ENCODE results near the gene CFAP126. TPM values are rescaled to one million over a fixed set of nuclear protein-coding genes. Genes with fewer than 3 reads are reported as not detected.
A peak's percentile ranks its signal among the peaks of the same experiment; 100 is the strongest.

CFAP126 gene
- total and polyA plus RNA-seq, 11 donors: not detected

- WGBS, 4 donors: 94 to 98% (median 97%) methylated on average over 3 of the region's 3 CpGs
These were observed 21.0 kb upstream of the CFAP126 start for GRCh38 chr1:161388639-161389038.

GRCh38 chr1:161382214-161383019 lies 14.7 kb upstream of the CFAP126 start:
- no peaks in the 10 kb centered on the region for H3K9me3 ChIP-seq
- no peak overlapping the region for H3K4me3 ChIP-seq
- intact Hi-C loops (cut with DNase I): loop anchor here in 9 of 10 donors (1.0 to 10.0 kb wide), 10 partner anchors 65 to 190 kb away; partner anchors contain the start of genes TOMM40L (in 7 of the 9), ADAMTS4 (in 1 of the 9), NDUFS2 (in 1 of the 9) and SDHC (in 1 of the 9)
- H3K27me3 ChIP-seq: no peaks in the 10 kb centered on the region
- ATAC-seq: peak; percentile 62 to 88 (median 76)
- H3K4me1 ChIP-seq: peaks cover 0 to 34% (median 0%) of the 10 kb centered on the region in 12 donors
- peak overlapping the region in 3 of 12 donors; percentile 56 to 73 (median 70) for H3K27ac ChIP-seq
- peak; percentile 51 to 83 (median 66) for TF ChIP-seq CTCF (IDR thresholded peaks at IDR 0.05)
- no peak for TF ChIP-seq POLR2A (IDR thresholded peaks at IDR 0.05)
- no peak for DNase-seq
- no peaks in the 10 kb centered on the region for H3K36me3 ChIP-seq
- 23 to 39% (median 32%) methylated on average over 4 of the region's 4 CpGs for WGBS, 4 donors

More at GRCh38 chr1:161388639-161389038, 21.0 kb upstream of the CFAP126 start:
- no peaks in the 10 kb centered on the region for H3K9me3 ChIP-seq
- ATAC-seq (no peak), DNase-seq (no peak)
- H3K4me3 ChIP-seq: no peak overlapping the region
- intact Hi-C loops (cut with DNase I): loop anchor here in 4 of 10 donors (5.0 to 10.0 kb wide), 4 partner anchors 74 to 201 kb away; partner anchors contain the start of genes ADAMTS4 (in 1 of the 4), SDHC (in 1 of the 4) and TOMM40L (in 1 of the 4)
- H3K4me1 ChIP-seq: peaks cover 0 to 41% (median 7%) of the 10 kb centered on the region in 12 donors
- no peaks in the 10 kb centered on the region for H3K36me3 ChIP-seq
- TF ChIP-seq POLR2A (IDR thresholded peaks at IDR 0.05) (no peak), CTCF (IDR thresholded peaks at IDR 0.05) (no peak)
- no peaks in the 10 kb centered on the region for H3K27me3 ChIP-seq
- H3K27ac ChIP-seq: peak overlapping the region in 5 of 12 donors; percentile 86 to 97 (median 94)

GRCh38 chr1:161381707-161382106 lies 14.0 kb upstream of the CFAP126 start:
- DNase-seq: no peak
- no peaks in the 10 kb centered on the region for H3K9me3 ChIP-seq
- H3K4me3 ChIP-seq: no peak overlapping the region
- H3K36me3 ChIP-seq: no peaks in the 10 kb centered on the region
- intact Hi-C loops (cut with DNase I): loop anchor here in 9 of 10 donors (1.0 to 10.0 kb wide), 10 partner anchors 64 to 189 kb away; partner anchors contain the start of genes TOMM40L (in 7 of the 9), ADAMTS4 (in 1 of the 9), NDUFS2 (in 1 of the 9) and SDHC (in 1 of the 9)
- TF ChIP-seq CTCF (IDR thresholded peaks at IDR 0.05) (no peak), POLR2A (IDR thresholded peaks at IDR 0.05) (no peak)
- no peaks in the 10 kb centered on the region for H3K27me3 ChIP-seq
- 60 to 69% (median 64%) methylated on average over 6 of the region's 6 CpGs for WGBS, 4 donors
- no peak for ATAC-seq
- peaks cover 0 to 27% (median 0%) of the 10 kb centered on the region in 12 donors for H3K4me1 ChIP-seq
- peak overlapping the region in 3 of 12 donors; percentile 70 to 73 (median 71) for H3K27ac ChIP-seq

GRCh38 chr1:161379071-161379470 lies 11.4 kb upstream of the CFAP126 start:
- H3K4me3 ChIP-seq: peak overlapping the region in 6 of 12 donors; percentile 6 to 55 (median 18)

More at GRCh38 chr1:161379071-161379470, 11.4 kb upstream of the CFAP126 start:
- peak in 4 of 5 donors; percentile 19 to 86 (median 56) for DNase-seq
- WGBS, 4 donors: 63 to 79% (median 71%) methylated on average over 18 of the region's 18 CpGs
- H3K27ac ChIP-seq: peak overlapping the region in 1 of 12 donors; percentile 50
- intact Hi-C loops (cut with DNase I): loop anchor here in 2 of 10 donors (5.0 to 10.0 kb wide), 2 partner anchors 54 to 72 kb away; partner anchors contain the start of gene MPZ (in 1 of the 2)
- peak in 1 of 4 donors; percentile 89 for ATAC-seq
- H3K27me3 ChIP-seq: no peaks in the 10 kb centered on the region
- peaks cover 0 to 16% (median 0%) of the 10 kb centered on the region in 12 donors for H3K4me1 ChIP-seq
- TF ChIP-seq CTCF (IDR thresholded peaks at IDR 0.05) (no peak), POLR2A (IDR thresholded peaks at IDR 0.05) (no peak)
- no peaks in the 10 kb centered on the region for H3K9me3 ChIP-seq
- no peaks in the 10 kb centered on the region for H3K36me3 ChIP-seq

Measured in heart left ventricle (tissue), 16 donors.